Erythroblast (primary cell): ENCODE results near the gene HTRA1.

Experiments used
- GATA1 ChIP-seq: IDR thresholded peaks from 2 replicates; pipeline ENCODE4 v1.6.1; 2011; ENCODE audit warnings: low read depth, mild to moderate bottlenecking, control low read depth, low read length, moderate library complexity
- POLR2A ChIP-seq: IDR thresholded peaks from 2 replicates; pipeline ENCODE4 v1.6.1; 2011; ENCODE audit warnings: mild to moderate bottlenecking, low read length

DNA sequence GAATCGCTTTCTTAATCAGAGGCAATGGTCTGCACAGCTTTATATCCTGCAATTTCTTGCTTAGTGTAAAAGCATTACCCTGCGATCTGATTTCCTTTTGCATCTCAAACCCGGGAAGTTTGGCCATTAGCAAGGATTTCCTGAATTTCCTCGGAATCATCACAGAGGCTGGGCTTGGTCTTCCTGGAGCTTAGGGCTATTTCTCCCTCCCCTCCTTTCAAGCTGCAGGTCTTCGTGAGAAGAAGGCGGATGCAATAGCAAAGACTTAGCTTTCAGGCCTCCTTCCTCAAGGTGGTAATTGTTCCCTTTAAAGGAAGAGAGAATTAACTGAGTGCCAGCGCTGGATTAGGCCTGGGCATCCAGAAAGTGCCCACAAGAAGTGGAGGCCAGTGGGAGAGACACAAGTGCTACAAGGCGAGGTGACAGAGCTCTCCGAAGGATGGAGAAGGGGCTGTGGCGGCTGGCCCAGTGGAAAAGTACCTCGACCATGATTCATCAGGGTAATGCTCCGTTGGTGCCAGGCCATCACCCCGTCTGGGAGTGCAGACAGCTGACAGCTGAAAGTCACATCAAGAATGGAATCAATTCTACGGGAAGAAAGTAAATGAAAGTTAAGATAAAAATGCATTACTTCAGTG lies 10.9 kb upstream of the HTRA1 start:
- no peak for TF ChIP-seq POLR2A
- no peak for TF ChIP-seq GATA1
